ENCODE measurements around the gene PRLHR. TPM values are rescaled to one million over a fixed set of nuclear protein-coding genes. Genes with fewer than 3 reads are reported as not detected.
A peak's percentile ranks its signal among the peaks of the same experiment; 100 is the strongest.

The PRLHR gene
- total RNA-seq (2021) (not detected in 3 replicates), Bru-seq, nascent RNA (not detected)
- long read RNA-seq, experiment 1, result 0 reads
- long read RNA-seq, experiment 2, result 0 reads
- long read RNA-seq, experiment 3, result 0 reads

DNA sequence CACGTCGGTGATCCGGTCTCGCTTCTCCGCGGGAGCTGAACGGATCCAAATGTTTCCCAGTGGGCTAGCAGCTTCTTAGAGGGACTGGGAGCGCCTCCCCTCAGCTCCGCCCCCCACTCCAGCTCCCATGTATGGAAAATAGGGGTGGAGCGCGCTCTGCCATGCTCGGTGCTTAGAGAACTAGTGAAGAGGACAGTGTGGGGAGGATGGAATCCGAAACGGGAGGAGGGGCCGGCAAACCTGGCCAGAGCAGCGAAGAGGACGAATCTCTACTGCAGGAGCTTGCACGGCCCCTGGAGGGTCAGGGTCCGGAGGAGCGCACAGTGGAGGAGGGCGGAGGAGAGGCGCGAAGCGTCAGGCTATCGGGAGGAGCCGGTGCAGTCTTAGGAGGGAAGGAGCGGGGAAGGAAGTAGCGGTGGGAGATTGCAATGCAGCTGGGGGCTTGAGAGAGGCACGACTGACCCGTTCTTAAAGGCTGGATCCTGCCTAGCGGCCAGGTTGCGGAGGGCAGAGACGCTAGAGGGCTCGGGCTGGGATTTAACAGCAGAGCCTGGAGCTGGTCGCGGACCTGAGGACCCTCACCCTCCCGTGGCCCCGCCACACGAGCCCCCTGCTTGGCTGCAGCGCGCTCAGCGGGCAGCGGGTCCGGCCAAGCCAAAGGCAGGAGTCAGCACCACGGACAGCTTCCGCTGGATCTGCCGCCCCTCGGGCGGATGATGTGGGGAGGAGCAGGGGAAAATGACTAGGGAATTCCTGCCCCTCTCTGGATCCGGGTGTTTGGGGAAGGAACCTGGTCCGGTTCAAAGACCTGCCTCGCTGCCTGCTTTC, at the start of gene PRLHR:
Gene PRLHR, minus strand, starts transcription at position 51 of the 828 bp plus-strand sequence. CDS start 404 bp downstream, outside the sequence.
- no peak within 1 kb of the TSS for H3K27ac Mint-ChIP-seq
- H3K9me3 Mint-ChIP-seq, result no peaks in the 10 kb centered on the region
- H3K4me3 Mint-ChIP-seq, result peak within 1 kb of the TSS; percentile 82
- no peaks in the 10 kb centered on the region for H3K36me3 Mint-ChIP-seq
- H3K4me1 Mint-ChIP-seq, result peaks cover 21% of the 10 kb centered on the region
- peak; percentile 86 for DNase-seq (ENCODE audit: low spot score)
- peaks cover 56% of the 10 kb centered on the region for H3K27me3 Mint-ChIP-seq (ENCODE audit: low read depth)
- ChIA-PET POLR2A (interaction anchor here (0.5 to 0.8 kb wide), 4 partner anchors 36 to 1458 kb away, joined by 3 to 8 read pairs (median 3); no protein-coding TSS in a partner anchor), CTCF (interaction anchor here (0.5 to 4.3 kb wide), 13 partner anchors 10 to 137 kb away, joined by 3 to 53 read pairs (median 7); no protein-coding TSS in a partner anchor)
- peak; percentile 54 for ATAC-seq
- no peak for TF ChIP-seq ZNF317 (CRISPR knock-in tag; IDR thresholded peaks at IDR 0.05; ENCODE audit: borderline replicate concordance, low read depth)
- TF ChIP-seq TP53 (CRISPR knock-in tag; IDR thresholded peaks at IDR 0.05), result peak; percentile 95
- TF ChIP-seq, protein P1, sequence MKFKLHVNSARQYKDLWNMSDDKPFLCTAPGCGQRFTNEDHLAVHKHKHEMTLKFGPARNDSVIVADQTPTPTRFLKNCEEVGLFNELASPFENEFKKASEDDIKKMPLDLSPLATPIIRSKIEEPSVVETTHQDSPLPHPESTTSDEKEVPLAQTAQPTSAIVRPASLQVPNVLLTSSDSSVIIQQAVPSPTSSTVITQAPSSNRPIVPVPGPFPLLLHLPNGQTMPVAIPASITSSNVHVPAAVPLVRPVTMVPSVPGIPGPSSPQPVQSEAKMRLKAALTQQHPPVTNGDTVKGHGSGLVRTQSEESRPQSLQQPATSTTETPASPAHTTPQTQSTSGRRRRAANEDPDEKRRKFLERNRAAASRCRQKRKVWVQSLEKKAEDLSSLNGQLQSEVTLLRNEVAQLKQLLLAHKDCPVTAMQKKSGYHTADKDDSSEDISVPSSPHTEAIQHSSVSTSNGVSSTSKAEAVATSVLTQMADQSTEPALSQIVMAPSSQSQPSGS (CRISPR knock-in tag; IDR thresholded peaks at IDR 0.05; ENCODE audit: borderline replicate concordance, low read depth), result no peak
- TF ChIP-seq, protein P2, sequence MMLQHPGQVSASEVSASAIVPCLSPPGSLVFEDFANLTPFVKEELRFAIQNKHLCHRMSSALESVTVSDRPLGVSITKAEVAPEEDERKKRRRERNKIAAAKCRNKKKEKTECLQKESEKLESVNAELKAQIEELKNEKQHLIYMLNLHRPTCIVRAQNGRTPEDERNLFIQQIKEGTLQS (CRISPR knock-in tag; conservative IDR thresholded peaks at IDR 0.05), result no peak
- TF ChIP-seq, protein P3, sequence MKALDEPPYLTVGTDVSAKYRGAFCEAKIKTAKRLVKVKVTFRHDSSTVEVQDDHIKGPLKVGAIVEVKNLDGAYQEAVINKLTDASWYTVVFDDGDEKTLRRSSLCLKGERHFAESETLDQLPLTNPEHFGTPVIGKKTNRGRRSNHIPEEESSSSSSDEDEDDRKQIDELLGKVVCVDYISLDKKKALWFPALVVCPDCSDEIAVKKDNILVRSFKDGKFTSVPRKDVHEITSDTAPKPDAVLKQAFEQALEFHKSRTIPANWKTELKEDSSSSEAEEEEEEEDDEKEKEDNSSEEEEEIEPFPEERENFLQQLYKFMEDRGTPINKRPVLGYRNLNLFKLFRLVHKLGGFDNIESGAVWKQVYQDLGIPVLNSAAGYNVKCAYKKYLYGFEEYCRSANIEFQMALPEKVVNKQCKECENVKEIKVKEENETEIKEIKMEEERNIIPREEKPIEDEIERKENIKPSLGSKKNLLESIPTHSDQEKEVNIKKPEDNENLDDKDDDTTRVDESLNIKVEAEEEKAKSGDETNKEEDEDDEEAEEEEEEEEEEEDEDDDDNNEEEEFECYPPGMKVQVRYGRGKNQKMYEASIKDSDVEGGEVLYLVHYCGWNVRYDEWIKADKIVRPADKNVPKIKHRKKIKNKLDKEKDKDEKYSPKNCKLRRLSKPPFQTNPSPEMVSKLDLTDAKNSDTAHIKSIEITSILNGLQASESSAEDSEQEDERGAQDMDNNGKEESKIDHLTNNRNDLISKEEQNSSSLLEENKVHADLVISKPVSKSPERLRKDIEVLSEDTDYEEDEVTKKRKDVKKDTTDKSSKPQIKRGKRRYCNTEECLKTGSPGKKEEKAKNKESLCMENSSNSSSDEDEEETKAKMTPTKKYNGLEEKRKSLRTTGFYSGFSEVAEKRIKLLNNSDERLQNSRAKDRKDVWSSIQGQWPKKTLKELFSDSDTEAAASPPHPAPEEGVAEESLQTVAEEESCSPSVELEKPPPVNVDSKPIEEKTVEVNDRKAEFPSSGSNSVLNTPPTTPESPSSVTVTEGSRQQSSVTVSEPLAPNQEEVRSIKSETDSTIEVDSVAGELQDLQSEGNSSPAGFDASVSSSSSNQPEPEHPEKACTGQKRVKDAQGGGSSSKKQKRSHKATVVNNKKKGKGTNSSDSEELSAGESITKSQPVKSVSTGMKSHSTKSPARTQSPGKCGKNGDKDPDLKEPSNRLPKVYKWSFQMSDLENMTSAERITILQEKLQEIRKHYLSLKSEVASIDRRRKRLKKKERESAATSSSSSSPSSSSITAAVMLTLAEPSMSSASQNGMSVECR (CRISPR knock-in tag; IDR thresholded peaks at IDR 0.05; ENCODE audit: borderline replicate concordance), result peak; percentile 99
- TF ChIP-seq, protein P4, sequence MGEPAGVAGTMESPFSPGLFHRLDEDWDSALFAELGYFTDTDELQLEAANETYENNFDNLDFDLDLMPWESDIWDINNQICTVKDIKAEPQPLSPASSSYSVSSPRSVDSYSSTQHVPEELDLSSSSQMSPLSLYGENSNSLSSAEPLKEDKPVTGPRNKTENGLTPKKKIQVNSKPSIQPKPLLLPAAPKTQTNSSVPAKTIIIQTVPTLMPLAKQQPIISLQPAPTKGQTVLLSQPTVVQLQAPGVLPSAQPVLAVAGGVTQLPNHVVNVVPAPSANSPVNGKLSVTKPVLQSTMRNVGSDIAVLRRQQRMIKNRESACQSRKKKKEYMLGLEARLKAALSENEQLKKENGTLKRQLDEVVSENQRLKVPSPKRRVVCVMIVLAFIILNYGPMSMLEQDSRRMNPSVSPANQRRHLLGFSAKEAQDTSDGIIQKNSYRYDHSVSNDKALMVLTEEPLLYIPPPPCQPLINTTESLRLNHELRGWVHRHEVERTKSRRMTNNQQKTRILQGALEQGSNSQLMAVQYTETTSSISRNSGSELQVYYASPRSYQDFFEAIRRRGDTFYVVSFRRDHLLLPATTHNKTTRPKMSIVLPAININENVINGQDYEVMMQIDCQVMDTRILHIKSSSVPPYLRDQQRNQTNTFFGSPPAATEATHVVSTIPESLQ (CRISPR knock-in tag; IDR thresholded peaks at IDR 0.05), result peak; percentile 80; the same call in 1 of the 2 replicates
- TF ChIP-seq OVOL2 (CRISPR knock-in tag; IDR thresholded peaks at IDR 0.05; ENCODE audit: borderline replicate concordance), result no peak
- TF ChIP-seq, protein P5, sequence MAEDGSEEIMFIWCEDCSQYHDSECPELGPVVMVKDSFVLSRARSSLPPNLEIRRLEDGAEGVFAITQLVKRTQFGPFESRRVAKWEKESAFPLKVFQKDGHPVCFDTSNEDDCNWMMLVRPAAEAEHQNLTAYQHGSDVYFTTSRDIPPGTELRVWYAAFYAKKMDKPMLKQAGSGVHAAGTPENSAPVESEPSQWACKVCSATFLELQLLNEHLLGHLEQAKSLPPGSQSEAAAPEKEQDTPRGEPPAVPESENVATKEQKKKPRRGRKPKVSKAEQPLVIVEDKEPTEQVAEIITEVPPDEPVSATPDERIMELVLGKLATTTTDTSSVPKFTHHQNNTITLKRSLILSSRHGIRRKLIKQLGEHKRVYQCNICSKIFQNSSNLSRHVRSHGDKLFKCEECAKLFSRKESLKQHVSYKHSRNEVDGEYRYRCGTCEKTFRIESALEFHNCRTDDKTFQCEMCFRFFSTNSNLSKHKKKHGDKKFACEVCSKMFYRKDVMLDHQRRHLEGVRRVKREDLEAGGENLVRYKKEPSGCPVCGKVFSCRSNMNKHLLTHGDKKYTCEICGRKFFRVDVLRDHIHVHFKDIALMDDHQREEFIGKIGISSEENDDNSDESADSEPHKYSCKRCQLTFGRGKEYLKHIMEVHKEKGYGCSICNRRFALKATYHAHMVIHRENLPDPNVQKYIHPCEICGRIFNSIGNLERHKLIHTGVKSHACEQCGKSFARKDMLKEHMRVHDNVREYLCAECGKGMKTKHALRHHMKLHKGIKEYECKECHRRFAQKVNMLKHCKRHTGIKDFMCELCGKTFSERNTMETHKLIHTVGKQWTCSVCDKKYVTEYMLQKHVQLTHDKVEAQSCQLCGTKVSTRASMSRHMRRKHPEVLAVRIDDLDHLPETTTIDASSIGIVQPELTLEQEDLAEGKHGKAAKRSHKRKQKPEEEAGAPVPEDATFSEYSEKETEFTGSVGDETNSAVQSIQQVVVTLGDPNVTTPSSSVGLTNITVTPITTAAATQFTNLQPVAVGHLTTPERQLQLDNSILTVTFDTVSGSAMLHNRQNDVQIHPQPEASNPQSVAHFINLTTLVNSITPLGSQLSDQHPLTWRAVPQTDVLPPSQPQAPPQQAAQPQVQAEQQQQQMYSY (CRISPR knock-in tag; IDR thresholded peaks at IDR 0.05), result peak; percentile 45; the same call in 1 of the 2 replicates
- peak; percentile 89; the same call in 1 of the 2 replicates for TF ChIP-seq KAT7 (CRISPR knock-in tag; IDR thresholded peaks at IDR 0.05; ENCODE audit: borderline replicate concordance)
- no peak for TF ChIP-seq EMX1 (CRISPR knock-in tag; IDR thresholded peaks at IDR 0.05)
- TF ChIP-seq JAZF1 (CRISPR knock-in tag; IDR thresholded peaks at IDR 0.05), result no peak
- TF ChIP-seq, protein P6, sequence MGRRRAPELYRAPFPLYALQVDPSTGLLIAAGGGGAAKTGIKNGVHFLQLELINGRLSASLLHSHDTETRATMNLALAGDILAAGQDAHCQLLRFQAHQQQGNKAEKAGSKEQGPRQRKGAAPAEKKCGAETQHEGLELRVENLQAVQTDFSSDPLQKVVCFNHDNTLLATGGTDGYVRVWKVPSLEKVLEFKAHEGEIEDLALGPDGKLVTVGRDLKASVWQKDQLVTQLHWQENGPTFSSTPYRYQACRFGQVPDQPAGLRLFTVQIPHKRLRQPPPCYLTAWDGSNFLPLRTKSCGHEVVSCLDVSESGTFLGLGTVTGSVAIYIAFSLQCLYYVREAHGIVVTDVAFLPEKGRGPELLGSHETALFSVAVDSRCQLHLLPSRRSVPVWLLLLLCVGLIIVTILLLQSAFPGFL (CRISPR knock-in tag; IDR thresholded peaks at IDR 0.05; ENCODE audit: borderline replicate concordance), result peak; percentile 76; the same call in 1 of the 2 replicates
- peak; percentile 81; the same call in 1 of the 2 replicates for TF ChIP-seq ZNF263 (CRISPR knock-in tag; IDR thresholded peaks at IDR 0.05; ENCODE audit: low read depth)
- TF ChIP-seq GTF2I (CRISPR knock-in tag; conservative IDR thresholded peaks at IDR 0.05), result no peak
- TF ChIP-seq, protein P7, sequence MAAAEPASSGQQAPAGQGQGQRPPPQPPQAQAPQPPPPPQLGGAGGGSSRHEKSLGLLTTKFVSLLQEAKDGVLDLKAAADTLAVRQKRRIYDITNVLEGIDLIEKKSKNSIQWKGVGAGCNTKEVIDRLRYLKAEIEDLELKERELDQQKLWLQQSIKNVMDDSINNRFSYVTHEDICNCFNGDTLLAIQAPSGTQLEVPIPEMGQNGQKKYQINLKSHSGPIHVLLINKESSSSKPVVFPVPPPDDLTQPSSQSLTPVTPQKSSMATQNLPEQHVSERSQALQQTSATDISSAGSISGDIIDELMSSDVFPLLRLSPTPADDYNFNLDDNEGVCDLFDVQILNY (CRISPR knock-in tag; IDR thresholded peaks at IDR 0.05), result peak; percentile 94
- TF ChIP-seq, protein P8, sequence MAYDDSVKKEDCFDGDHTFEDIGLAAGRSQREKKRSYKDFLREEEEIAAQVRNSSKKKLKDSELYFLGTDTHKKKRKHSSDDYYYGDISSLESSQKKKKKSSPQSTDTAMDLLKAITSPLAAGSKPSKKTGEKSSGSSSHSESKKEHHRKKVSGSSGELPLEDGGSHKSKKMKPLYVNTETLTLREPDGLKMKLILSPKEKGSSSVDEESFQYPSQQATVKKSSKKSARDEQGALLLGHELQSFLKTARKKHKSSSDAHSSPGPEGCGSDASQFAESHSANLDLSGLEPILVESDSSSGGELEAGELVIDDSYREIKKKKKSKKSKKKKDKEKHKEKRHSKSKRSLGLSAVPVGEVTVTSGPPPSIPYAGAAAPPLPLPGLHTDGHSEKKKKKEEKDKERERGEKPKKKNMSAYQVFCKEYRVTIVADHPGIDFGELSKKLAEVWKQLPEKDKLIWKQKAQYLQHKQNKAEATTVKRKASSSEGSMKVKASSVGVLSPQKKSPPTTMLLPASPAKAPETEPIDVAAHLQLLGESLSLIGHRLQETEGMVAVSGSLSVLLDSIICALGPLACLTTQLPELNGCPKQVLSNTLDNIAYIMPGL (CRISPR knock-in tag; IDR thresholded peaks at IDR 0.05), result no peak; the same call in 1 of the 2 replicates
